Upper lobe of left lung (tissue), 4 donors: ENCODE measurements around the gene RBM44.
"Not testable (repeated sequence)": the region's sequence is repeated elsewhere in the genome, so short reads cannot be mapped to it uniquely, and the experiment has no call there.

Source experiments
- CTCF ChIP-seq, 6 experiments: fragments of 450-650 bp in 4 of 6; fragments of 200-600 bp in 2 of 6; sonication (generic) in 2 of 6; IDR thresholded peaks; one replicate each; pipeline ENCODE4 v1.5.1; 2016 to 2019; ENCODE audit warnings: antibody characterized with exemption in 6 of 6
- EP300 ChIP-seq, 4 donors: sonication (generic); formaldehyde crosslinking; IDR thresholded peaks; one replicate each; pipeline ENCODE4 v1.5.1; 2017; ENCODE audit warnings: antibody characterized with exemption in 4 of 4, control low read depth in 2 of 4
- POLR2A ChIP-seq, 4 donors: fragments of 450-650 bp; IDR thresholded peaks; one replicate each; pipeline ENCODE4 v1.5.1; 2016 to 2017; ENCODE audit warnings: antibody characterized with exemption in 4 of 4, mild to moderate bottlenecking in 2 of 4
- POLR2AphosphoS5 ChIP-seq, 2 donors: sonication (generic); formaldehyde crosslinking; IDR thresholded peaks; one replicate each; pipeline ENCODE4 v1.5.1; 2017; ENCODE audit warnings: antibody characterized with exemption in 2 of 2

- not testable (repeated sequence) for TF ChIP-seq POLR2A, POLR2AphosphoS5, CTCF, EP300 (IDR thresholded peaks at IDR 0.05)
These were observed 33.5 kb upstream of the RBM44 start for GRCh38 chr2:237765122-237765521.
